22Rv1 (cell line): Measurements from ENCODE around the gene TMEM269.

ENCODE experiments used
- CTCF ChIP-seq: fragments of 450-650 bp; IDR thresholded peaks from 2 replicates; pipeline ENCODE4 v1.5.1; 2017; ENCODE audit warnings: mild to moderate bottlenecking
- ZFX ChIP-seq: fragments of 450-650 bp; IDR thresholded peaks from 2 replicates; pipeline ENCODE4 v1.6.1; 2017; ENCODE audit warnings: antibody characterized with exemption, borderline replicate concordance

- TF ChIP-seq CTCF (no peak), ZFX (no peak)
Measured at GRCh38 chr1:42774928-42775526, 9.8 kb upstream of the TMEM269 start.
